Tibial nerve (tissue), 4 donors: ENCODE measurements around the gene TCIRG1. TPM values are rescaled to one million over a fixed set of nuclear protein-coding genes. Genes with fewer than 3 reads are reported as not detected.

ENCODE experiments used
- DNase-seq, 2 donors: peaks; one replicate each; pipeline ENCODE4 v3.0.0-alpha.2; 2019; ENCODE audit warnings: low spot score in 2 of 2
- H3K27ac ChIP-seq, 4 donors: fragments of 200-600 bp; sonication (generic) in 3 of 4; one replicate each; pipeline ENCODE4 v1.5.1; 2017 to 2019; ENCODE audit warnings: mild to moderate bottlenecking in 1 of 4
- H3K27me3 ChIP-seq, 2 donors: fragments of 200-600 bp; sonication (generic) in 1 of 2; one replicate each; pipeline versions ENCODE4 v1.5.1 to v1.6.0; 2017 to 2019
- H3K36me3 ChIP-seq, 3 donors: fragments of 200-600 bp; sonication (generic); one replicate each; pipeline ENCODE4 v1.5.1; 2018 to 2019
- H3K4me1 ChIP-seq, 4 donors: fragments of 200-600 bp; sonication (generic) in 3 of 4; one replicate each; pipeline ENCODE4 v1.5.1; 2017 to 2019
- H3K4me3 ChIP-seq, 4 donors: fragments of 200-600 bp; sonication (generic) in 3 of 4; one replicate each; pipeline ENCODE4 v1.5.1; 2017 to 2019; ENCODE audit warnings: mild to moderate bottlenecking in 1 of 4, moderate library complexity in 1 of 4
- H3K9me3 ChIP-seq, 4 donors: fragments of 200-600 bp; sonication (generic) in 3 of 4; one replicate each; pipeline ENCODE4 v1.5.1; 2017 to 2019
- CTCF ChIP-seq, 5 experiments: fragments of 200-600 bp in 3 of 5; fragments of 450-650 bp in 2 of 5; sonication (generic) in 3 of 5; IDR thresholded peaks; one replicate each; pipeline ENCODE4 v1.5.1; 2016 to 2019; ENCODE audit warnings: antibody characterized with exemption in 5 of 5, mild to moderate bottlenecking in 3 of 5, moderate library complexity in 2 of 5
- EP300 ChIP-seq, 2 donors: sonication (generic); formaldehyde crosslinking; IDR thresholded peaks; one replicate each; pipeline ENCODE4 v1.6.1; 2017; ENCODE audit warnings: antibody characterized with exemption in 2 of 2, mild to moderate bottlenecking in 1 of 2
- POLR2A ChIP-seq, 2 donors: fragments of 450-650 bp; IDR thresholded peaks; one replicate each; pipeline ENCODE4 v1.6.1; 2017; ENCODE audit warnings: antibody characterized with exemption in 2 of 2, mild to moderate bottlenecking in 2 of 2, moderate library complexity in 2 of 2
- WGBS, 2 donors: methylation state at CpG; one replicate each; pipeline ENCODE4 v1.1.5; 2018; 5-methylcytosine and 5-hydroxymethylcytosine counted together
- total RNA-seq, 4 donors: library from RNA; depleted of rRNA; stranded (reverse); fragments of >200 nt; gene quantifications; one replicate each; pipeline ENCODE4 v1.1.0, GENCODE V29; 2016

Gene TCIRG1
- total RNA-seq, 4 donors from 2014 or later, result 142 to 439 (median 183) TPM

- H3K36me3 ChIP-seq, result peaks cover 0 to 52% (median 6%) of the 10 kb centered on the region in 3 donors
- no peak for TF ChIP-seq EP300 (IDR thresholded peaks at IDR 0.05)
- peak overlapping the region in 3 of 4 donors; percentile 94 for H3K27ac ChIP-seq
- H3K4me1 ChIP-seq, result peaks cover 0 to 71% (median 46%) of the 10 kb centered on the region in 4 donors
- H3K4me3 ChIP-seq, result no peak overlapping the region
- no peaks in the 10 kb centered on the region for H3K27me3 ChIP-seq
- DNase-seq, result no peak
- no peaks in the 10 kb centered on the region for H3K9me3 ChIP-seq
- 57 to 65% methylated on average over 14 of the region's 14 CpGs for WGBS, 2 donors
Observed at GRCh38 chr11:68036717-68037239, 2.0 kb upstream of the TCIRG1 start.

GRCh38 chr11:68037411-68038225, 1.2 kb upstream of the TCIRG1 start:
- Histone ChIP-seq H3K27ac (peak overlapping the region; percentile 71 to 94 (median 94)), H3K4me1 (peaks cover 0 to 71% (median 40%) of the 10 kb centered on the region in 4 donors), H3K4me3 (peak overlapping the region in 1 of 4 donors; percentile 77), H3K27me3 (no peaks in the 10 kb centered on the region), H3K36me3 (peaks cover 0 to 53% (median 6%) of the 10 kb centered on the region in 3 donors), H3K9me3 (no peaks in the 10 kb centered on the region)
- DNase-seq, result no peak
- 78 to 80% methylated on average over 19 to 20 of the region's 20 CpGs for WGBS, 2 donors
- no peak for TF ChIP-seq CTCF (IDR thresholded peaks at IDR 0.05)
- no peak for TF ChIP-seq EP300 (IDR thresholded peaks at IDR 0.05)

GRCh38 chr11:68038226-68038717, 553 bp upstream of the TCIRG1 start:
- no peak for DNase-seq
- H3K4me3 ChIP-seq, result peak overlapping the region; percentile 57 to 95 (median 74)
- WGBS, 2 donors, result 28 to 34% methylated on average over 11 of the region's 13 CpGs
- H3K36me3 ChIP-seq, result peaks cover 0 to 53% (median 6%) of the 10 kb centered on the region in 3 donors
- no peaks in the 10 kb centered on the region for H3K9me3 ChIP-seq
- TF ChIP-seq POLR2A (IDR thresholded peaks at IDR 0.05), result no peak
- TF ChIP-seq EP300 (IDR thresholded peaks at IDR 0.05), result no peak
- TF ChIP-seq CTCF (IDR thresholded peaks at IDR 0.05), result no peak
- H3K4me1 ChIP-seq, result peaks cover 0 to 71% (median 40%) of the 10 kb centered on the region in 4 donors
- peak overlapping the region; percentile 71 to 94 (median 94) for H3K27ac ChIP-seq
- no peaks in the 10 kb centered on the region for H3K27me3 ChIP-seq

GRCh38 chr11:68039526-68040086, 781 bp downstream of the TCIRG1 start:
- TF ChIP-seq POLR2A (IDR thresholded peaks at IDR 0.05) (no peak), EP300 (IDR thresholded peaks at IDR 0.05) (no peak)
- Histone ChIP-seq H3K27me3 (no peaks in the 10 kb centered on the region), H3K36me3 (peaks cover 0 to 53% (median 2%) of the 10 kb centered on the region in 3 donors), H3K4me1 (peaks cover 0 to 76% (median 40%) of the 10 kb centered on the region in 4 donors), H3K4me3 (peak overlapping the region; percentile 57 to 95 (median 74)), H3K9me3 (no peaks in the 10 kb centered on the region), H3K27ac (peak overlapping the region; percentile 71 to 94 (median 94))
- DNase-seq, result no peak
- WGBS, 2 donors, result 32 to 44% methylated on average over 6 of the region's 10 CpGs

- WGBS, 2 donors, result 26 to 35% methylated on average over 20 to 22 of the region's 22 CpGs
- peak; percentile 44 to 48 for DNase-seq
- Histone ChIP-seq H3K27me3 (no peaks in the 10 kb centered on the region), H3K4me1 (peaks cover 0 to 76% (median 40%) of the 10 kb centered on the region in 4 donors), H3K36me3 (peaks cover 0 to 53% (median 2%) of the 10 kb centered on the region in 3 donors), H3K9me3 (no peaks in the 10 kb centered on the region), H3K27ac (peak overlapping the region; percentile 71 to 94 (median 94)), H3K4me3 (peak overlapping the region; percentile 57 to 95 (median 74))
- peak in 1 of 2 donors; percentile 25 for TF ChIP-seq EP300 (IDR thresholded peaks at IDR 0.05)
- peak in 1 of 2 donors; percentile 23 for TF ChIP-seq POLR2A (IDR thresholded peaks at IDR 0.05)
- no peak for TF ChIP-seq CTCF (IDR thresholded peaks at IDR 0.05)
Observed at GRCh38 chr11:68040101-68040956, 1.5 kb downstream of the TCIRG1 start.
